Measurements from ENCODE around the gene PLCD3. TPM values are rescaled to one million over a fixed set of nuclear protein-coding genes. Genes with fewer than 3 reads are reported as not detected.

PLCD3 gene
- total RNA-seq, 3 donors from 2014 or later: 30.8 to 62.2 (median 41.1) TPM

- intact Hi-C loops (cut with DNase I; ENCODE audit: low total_unique reads): loop anchor here (1.0 kb wide), 1 partner anchor 45 kb away; no protein-coding TSS in a partner anchor
- Histone ChIP-seq H3K9me3 (no peaks in the 10 kb centered on the region), H3K36me3 (no peaks in the 10 kb centered on the region), H3K27me3 (no peaks in the 10 kb centered on the region), H3K4me3 (no peak overlapping the region), H3K27ac (no peak overlapping the region), H3K4me1 (peaks cover 1 to 11% of the 10 kb centered on the region in 2 donors)
- TF ChIP-seq POLR2AphosphoS5 (IDR thresholded peaks at IDR 0.05) (no peak), CTCF (IDR thresholded peaks at IDR 0.05) (no peak), POLR2A (IDR thresholded peaks at IDR 0.05) (no peak)
- DNase-seq (ENCODE audit: low spot score in 2 of 2): no peak
Observed at GRCh38 chr17:45164734-45165269, 32.5 kb upstream of the PLCD3 start.

GRCh38 chr17:45162025-45162687, 29.8 kb upstream of the PLCD3 start:
- intact Hi-C loops (cut with DNase I; ENCODE audit: low total_unique reads): no loop called here
- no peaks in the 10 kb centered on the region for H3K27me3 ChIP-seq
- no peaks in the 10 kb centered on the region for H3K9me3 ChIP-seq
- no peaks in the 10 kb centered on the region for H3K36me3 ChIP-seq
- peak overlapping the region; percentile 26 to 100 (median 95) for H3K4me3 ChIP-seq
- TF ChIP-seq CTCF (IDR thresholded peaks at IDR 0.05): no peak
- TF ChIP-seq POLR2A (IDR thresholded peaks at IDR 0.05): no peak
- no peak for TF ChIP-seq POLR2AphosphoS5 (IDR thresholded peaks at IDR 0.05)
- peaks cover 3 to 21% of the 10 kb centered on the region in 2 donors for H3K4me1 ChIP-seq
- no peak for DNase-seq (ENCODE audit: low spot score in 2 of 2)
- peak overlapping the region; percentile 100 for H3K27ac ChIP-seq

- H3K36me3 ChIP-seq: no peaks in the 10 kb centered on the region
- H3K27me3 ChIP-seq: no peaks in the 10 kb centered on the region
- intact Hi-C loops (cut with DNase I; ENCODE audit: low total_unique reads): no loop called here
- no peaks in the 10 kb centered on the region for H3K9me3 ChIP-seq
- TF ChIP-seq POLR2A (IDR thresholded peaks at IDR 0.05) (peak; percentile 97), CTCF (IDR thresholded peaks at IDR 0.05) (no peak), POLR2AphosphoS5 (IDR thresholded peaks at IDR 0.05) (peak; percentile 99 to 100 (median 99))
- peak within 1 kb of the TSS; percentile 100 for H3K27ac ChIP-seq
- peak; percentile 98 to 99 for DNase-seq (ENCODE audit: low spot score in 2 of 2)
- peak within 1 kb of the TSS; percentile 95 to 100 (median 99) for H3K4me3 ChIP-seq
- H3K4me1 ChIP-seq: peaks cover 3 to 21% of the 10 kb centered on the region in 2 donors
Observed at GRCh38 chr17:45161288-45162024, 29.1 kb upstream of the PLCD3 start, which contains the start of gene HEXIM2. HEXIM2 (plus strand) TSS chr17:45161875; CDS start chr17:45162794, 919 bp downstream.

GRCh38 chr17:45160447-45161287, 28.4 kb upstream of the PLCD3 start:
- Histone ChIP-seq H3K4me3 (peak overlapping the region; percentile 95 to 100 (median 99)), H3K9me3 (no peaks in the 10 kb centered on the region), H3K36me3 (no peaks in the 10 kb centered on the region), H3K27ac (peak overlapping the region; percentile 100), H3K4me1 (peaks cover 3 to 21% of the 10 kb centered on the region in 2 donors), H3K27me3 (no peaks in the 10 kb centered on the region)
- TF ChIP-seq POLR2AphosphoS5 (IDR thresholded peaks at IDR 0.05) (no peak), CTCF (IDR thresholded peaks at IDR 0.05) (peak in 1 of 3 donors; percentile 13), POLR2A (IDR thresholded peaks at IDR 0.05) (no peak)
- intact Hi-C loops (cut with DNase I; ENCODE audit: low total_unique reads): no loop called here
- peak; percentile 55 to 69 for DNase-seq (ENCODE audit: low spot score in 2 of 2)
